ES-I3 (cell line): ENCODE measurements around the gene HHAT.

ENCODE experiments used
- H3K36me3 ChIP-seq: 2 replicates; pipeline ENCODE4 v1.6.1; 2013; ENCODE audit warnings: mild to moderate bottlenecking, low read length, control low read depth, moderate library complexity; ENCODE audit not compliant: insufficient read depth
- H3K4me1 ChIP-seq: 2 replicates; pipeline ENCODE4 v1.6.1; 2013; ENCODE audit warnings: mild to moderate bottlenecking, control low read depth, low read length; ENCODE audit not compliant: insufficient read depth
- H3K9ac ChIP-seq: 2 replicates; pipeline ENCODE4 v1.6.1; 2013; ENCODE audit warnings: low read depth, mild to moderate bottlenecking, low read length, moderate library complexity
- H3K9me3 ChIP-seq: 2 replicates; pipeline ENCODE4 v1.6.1; 2013; ENCODE audit warnings: mild to moderate bottlenecking, low read length, moderate library complexity; ENCODE audit not compliant: control insufficient read depth, insufficient read depth

Gene HHAT

DNA sequence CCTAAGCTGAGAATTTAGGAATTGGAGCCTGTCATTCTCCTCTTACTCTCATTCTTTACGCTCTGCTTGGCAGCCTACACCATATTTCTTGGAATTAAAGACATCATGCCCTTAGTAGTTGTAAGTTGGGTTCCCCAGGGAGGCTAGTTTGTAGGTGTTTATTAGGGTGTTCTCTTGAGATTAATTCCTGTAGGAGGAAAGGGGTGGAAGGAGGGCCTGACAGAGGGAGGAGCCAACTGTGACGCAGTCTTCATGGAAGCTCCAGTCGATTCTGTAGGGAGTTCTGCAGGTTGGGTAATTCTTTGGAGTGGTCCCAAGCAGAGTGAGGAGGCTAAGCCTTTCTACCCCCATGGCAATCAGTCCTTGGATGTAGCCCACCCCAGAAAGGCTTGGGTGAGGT, 111.4 kb downstream of the HHAT start:
- Histone ChIP-seq H3K9me3 (no peaks in the 10 kb centered on the region), H3K4me1 (peaks cover 12% of the 10 kb centered on the region; the same call in 1 of the 2 replicates), H3K9ac (no peak overlapping the region)

DNA sequence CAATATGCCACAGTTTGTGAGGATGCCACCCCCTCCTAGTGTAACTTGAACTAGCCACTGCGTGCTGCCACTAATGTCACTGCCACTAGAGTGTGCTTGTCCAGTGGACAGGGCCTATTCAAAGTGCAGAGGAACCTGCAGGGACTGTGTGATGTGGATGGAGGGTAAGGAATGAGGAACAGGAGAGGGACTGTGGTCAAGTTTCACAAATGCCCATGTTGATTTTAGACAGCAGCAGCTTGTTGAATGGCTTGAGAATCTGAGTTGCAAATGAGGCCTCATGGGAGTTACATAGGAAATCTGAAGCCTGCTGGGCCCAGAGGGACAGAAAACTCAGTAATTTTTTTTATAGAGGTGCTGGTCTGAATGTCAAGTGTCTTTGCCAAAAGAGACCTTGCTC, 112.3 kb downstream of the HHAT start:
- no peak overlapping the region for H3K9ac ChIP-seq
- H3K9me3 ChIP-seq = no peaks in the 10 kb centered on the region
- H3K36me3 ChIP-seq = no peaks in the 10 kb centered on the region
- H3K4me1 ChIP-seq = peaks cover 17% of the 10 kb centered on the region

More for the DNA sequence above, 111.4 kb downstream of the HHAT start:
- no peaks in the 10 kb centered on the region for H3K36me3 ChIP-seq

DNA sequence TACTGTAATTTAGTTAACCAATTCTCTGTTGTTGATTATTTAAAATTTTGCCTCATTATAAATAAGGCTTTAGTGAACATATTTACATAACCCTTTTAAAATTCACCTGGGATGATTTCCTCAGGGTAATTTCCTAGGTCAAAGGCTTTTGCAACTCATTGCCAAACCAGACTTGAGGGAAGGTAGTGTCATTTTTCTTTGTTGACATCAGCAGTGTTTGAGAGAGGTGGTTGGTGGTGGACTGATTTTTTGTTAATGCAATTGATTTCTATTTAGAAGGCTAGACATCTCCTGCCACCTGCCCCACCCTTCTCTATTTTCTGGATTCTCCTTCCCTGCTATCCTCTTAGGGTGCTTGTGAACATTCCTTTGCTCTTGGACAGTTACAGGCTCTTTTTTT, 116.8 kb downstream of the HHAT start:
- no peaks in the 10 kb centered on the region for H3K9me3 ChIP-seq
- peaks cover 9% of the 10 kb centered on the region for H3K4me1 ChIP-seq
- H3K36me3 ChIP-seq = no peaks in the 10 kb centered on the region
- no peak overlapping the region for H3K9ac ChIP-seq

DNA sequence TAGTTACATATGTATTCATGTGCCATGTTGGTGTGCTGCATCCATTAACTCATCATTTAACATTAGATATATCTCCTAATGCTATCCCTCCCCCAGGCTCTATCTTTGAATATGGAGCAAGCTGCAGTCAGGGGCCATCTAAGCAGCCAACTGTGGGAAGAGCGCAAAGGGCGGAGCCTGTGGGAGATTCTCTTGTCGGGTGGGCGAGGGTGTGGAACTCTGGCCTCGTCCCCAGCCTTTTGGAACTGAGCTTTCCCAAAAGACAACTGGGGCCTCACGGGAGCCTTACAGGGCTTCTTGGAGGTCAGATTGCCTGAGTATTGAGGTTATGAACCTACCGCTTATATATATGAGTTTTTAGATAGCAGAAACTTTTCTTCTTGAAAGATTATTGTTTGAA, 117.2 kb downstream of the HHAT start:
- peaks cover 9% of the 10 kb centered on the region for H3K4me1 ChIP-seq
- no peaks in the 10 kb centered on the region for H3K9me3 ChIP-seq
- no peak overlapping the region for H3K9ac ChIP-seq
- H3K36me3 ChIP-seq = no peaks in the 10 kb centered on the region

DNA sequence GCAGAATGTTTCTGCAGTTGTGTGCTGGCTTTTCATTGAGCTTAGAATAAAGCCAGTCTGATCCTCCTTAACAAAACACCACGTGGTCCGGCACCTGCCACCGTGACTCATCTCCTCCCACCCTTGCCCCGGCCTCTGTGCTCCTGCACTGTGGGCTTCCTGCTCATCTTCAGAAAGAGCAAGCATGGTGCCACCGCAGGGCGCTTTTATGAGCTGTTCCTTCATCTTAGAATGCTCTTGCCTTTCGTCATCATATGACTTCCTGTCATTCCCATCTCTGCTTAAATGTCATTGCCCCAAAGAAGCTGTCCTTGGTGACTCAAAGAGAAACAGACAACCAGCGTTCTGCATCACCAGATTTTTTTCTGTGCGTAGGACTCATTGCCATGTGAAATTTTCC, 117.8 kb downstream of the HHAT start:
- no peaks in the 10 kb centered on the region for H3K36me3 ChIP-seq
- peaks cover 9% of the 10 kb centered on the region for H3K4me1 ChIP-seq
- H3K9ac ChIP-seq = no peak overlapping the region
- H3K9me3 ChIP-seq = no peaks in the 10 kb centered on the region

DNA sequence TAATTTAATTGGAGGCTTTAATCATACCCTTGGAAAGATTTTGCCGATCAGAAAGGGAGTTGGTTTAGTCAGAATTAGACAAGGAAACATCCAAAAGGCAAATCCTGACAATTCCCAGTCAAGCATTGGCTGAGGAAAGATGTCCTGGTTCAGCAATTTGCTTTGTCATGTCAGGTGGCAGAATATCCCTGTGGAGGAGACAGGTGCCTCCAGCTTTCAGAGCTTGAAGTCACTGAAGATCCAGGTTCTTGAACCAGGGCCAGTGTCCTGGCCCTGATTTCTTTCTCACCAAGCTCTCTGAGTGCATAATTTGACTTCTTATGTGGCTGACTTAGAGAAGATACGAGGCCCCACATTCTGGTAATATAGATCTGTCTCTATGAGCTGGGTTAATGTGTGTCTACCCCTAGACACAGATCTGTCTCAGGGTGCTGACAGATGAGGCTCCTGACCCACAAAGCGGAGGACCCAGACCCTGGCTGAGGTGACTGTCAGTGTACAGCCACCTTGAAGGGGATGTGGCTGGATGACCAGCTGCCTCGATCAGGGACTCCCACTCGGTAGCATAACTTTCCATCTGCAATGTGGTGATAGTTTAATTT, 118.9 kb downstream of the HHAT start:
- Histone ChIP-seq H3K36me3 (no peaks in the 10 kb centered on the region), H3K4me1 (peaks cover 9% of the 10 kb centered on the region), H3K9me3 (no peaks in the 10 kb centered on the region), H3K9ac (no peak overlapping the region)

DNA sequence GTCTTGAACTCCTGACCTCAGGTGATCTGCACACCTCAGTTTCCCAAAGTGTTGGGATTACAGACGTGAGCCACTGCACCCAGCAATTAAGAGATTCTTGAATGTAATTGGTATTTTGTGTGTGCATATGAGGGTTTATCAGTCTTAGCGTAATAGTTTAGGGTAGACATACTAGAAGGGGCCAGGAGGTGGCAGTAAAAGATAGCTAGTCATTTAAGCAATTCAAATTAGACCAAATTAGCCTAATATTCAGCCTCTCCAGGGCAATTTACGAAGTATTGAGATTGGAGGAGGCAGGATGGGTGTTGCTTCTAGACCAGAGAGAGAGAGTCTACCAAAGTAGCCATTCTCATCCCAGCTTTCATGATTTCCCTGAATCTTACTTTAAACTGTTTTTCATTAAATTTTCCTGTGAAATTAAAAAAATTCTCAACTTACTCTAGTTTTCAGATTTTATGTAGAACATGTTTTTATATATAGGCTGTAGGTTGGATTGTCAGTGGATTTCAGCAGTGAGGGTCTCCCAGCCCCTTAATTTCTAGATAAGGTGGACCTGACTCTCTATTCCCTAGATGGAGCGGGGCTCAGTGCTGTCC, 119.7 kb downstream of the HHAT start:
- Histone ChIP-seq H3K36me3 (no peaks in the 10 kb centered on the region), H3K9ac (no peak overlapping the region), H3K4me1 (peaks cover 9% of the 10 kb centered on the region), H3K9me3 (no peaks in the 10 kb centered on the region)

DNA sequence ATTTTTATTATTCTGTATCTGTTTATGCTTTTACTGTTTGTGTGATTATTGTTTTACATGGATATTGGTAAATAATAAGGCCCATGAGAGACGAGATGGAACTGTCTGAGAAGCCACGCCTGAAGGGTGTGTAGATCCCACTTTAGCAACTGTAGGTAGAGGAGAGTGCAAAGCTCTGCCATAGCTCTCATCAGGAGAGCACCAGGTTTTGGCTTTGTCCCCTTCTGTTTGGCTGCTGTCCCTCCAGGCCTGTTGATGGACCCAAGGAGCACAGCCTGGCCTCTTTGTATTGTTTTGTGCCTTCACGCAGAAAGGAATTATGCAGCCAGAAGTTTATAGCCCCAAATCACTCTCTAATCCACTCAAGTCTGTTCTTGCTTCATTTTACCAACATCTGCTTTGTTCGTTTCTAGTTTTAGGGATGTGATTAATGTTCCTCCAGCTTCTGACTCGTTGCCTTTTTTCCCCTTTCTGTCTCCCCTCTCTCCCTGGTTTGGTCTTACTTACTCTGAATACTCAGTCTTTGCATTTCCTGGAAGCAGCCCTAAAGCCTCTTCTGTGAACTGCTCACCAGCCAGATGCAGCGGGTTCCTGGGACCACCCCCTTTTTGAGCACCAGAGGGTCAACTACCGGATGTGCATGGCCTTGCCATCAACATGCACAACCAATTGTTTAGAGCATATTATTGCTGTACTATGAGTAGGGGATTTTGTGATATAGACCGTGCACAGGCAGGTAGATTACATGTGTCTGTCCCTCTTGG, 127.3 kb downstream of the HHAT start:
- Histone ChIP-seq H3K9ac (no peak overlapping the region), H3K4me1 (peaks cover 3% of the 10 kb centered on the region; the same call in 1 of the 2 replicates), H3K9me3 (no peaks in the 10 kb centered on the region), H3K36me3 (no peaks in the 10 kb centered on the region)

DNA sequence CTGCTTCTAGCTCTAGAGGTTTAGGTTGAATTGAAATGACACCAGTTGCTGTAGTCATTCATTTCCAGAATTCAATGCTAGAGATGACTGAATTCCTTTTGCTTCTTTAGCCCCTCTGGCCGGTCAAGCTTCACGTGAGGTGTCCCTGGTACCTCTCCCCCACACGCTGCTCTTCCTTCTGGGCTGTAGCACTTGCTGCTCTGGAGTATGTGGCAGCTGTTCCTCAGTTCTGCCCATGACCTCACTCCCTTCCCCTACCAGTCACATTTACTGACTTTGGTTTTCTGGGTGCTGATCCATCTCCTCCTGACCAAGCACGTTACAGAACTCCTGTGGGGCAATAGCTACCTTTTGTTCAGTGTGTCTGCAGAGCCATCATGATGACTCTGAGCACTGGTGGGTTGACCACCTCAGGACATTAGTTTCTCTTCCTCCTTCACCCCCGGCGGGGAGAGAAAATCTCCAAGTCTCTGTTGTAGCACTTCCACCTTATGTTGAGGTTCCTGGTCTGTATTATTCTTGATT, 128.1 kb downstream of the HHAT start:
- Histone ChIP-seq H3K36me3 (no peaks in the 10 kb centered on the region), H3K4me1 (peaks cover 3% of the 10 kb centered on the region; the same call in 1 of the 2 replicates), H3K9me3 (no peaks in the 10 kb centered on the region), H3K9ac (no peak overlapping the region)

DNA sequence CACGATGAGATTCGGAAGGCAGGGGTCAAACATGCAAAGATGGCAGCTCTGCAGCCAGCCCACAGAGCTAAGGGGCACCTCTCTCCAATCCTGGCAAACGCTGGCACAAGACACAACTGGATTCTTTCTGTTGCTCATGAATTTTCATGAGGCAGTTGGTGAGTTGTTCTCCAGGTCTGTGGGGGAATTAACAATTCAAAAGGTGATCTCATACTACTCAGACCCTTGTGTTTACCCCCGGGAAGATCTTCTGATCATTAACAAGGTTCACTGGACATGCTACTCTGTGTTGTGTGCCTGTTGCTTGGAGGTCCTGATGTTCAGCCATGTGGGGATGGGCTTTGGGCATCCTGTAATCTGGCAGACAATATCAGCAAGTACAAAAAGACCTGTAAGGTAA, 128.9 kb downstream of the HHAT start:
- H3K9me3 ChIP-seq = no peaks in the 10 kb centered on the region
- peaks cover 3% of the 10 kb centered on the region; the same call in 1 of the 2 replicates for H3K4me1 ChIP-seq
- H3K9ac ChIP-seq = no peak overlapping the region
- no peaks in the 10 kb centered on the region for H3K36me3 ChIP-seq

DNA sequence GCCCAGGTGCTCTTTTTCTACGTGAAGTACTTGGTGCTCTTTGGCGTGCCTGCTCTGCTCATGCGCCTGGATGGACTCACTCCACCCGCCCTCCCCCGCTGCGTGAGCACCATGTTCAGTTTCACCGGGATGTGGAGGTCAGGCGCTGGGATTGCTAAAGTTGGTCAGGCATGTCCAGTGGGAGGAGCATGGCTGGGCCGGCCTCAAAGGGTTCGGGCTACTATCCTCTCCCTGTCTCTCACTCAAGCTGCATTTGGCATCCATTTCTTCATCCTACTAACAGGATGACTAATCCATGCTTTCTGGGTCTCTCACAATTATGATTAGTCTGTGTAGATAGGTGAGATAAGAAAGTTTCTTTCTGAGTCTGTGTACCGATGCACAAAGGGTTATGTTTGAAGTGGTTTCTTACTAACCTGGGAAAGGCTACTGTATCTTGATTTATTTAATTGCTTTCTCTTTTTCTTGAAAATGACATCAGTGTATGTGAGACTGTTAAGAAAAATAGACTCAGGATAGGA, 135.9 kb downstream of the HHAT start:
- no peaks in the 10 kb centered on the region for H3K9me3 ChIP-seq
- no peaks in the 10 kb centered on the region for H3K4me1 ChIP-seq
- H3K9ac ChIP-seq = no peak overlapping the region
- H3K36me3 ChIP-seq = no peaks in the 10 kb centered on the region

DNA sequence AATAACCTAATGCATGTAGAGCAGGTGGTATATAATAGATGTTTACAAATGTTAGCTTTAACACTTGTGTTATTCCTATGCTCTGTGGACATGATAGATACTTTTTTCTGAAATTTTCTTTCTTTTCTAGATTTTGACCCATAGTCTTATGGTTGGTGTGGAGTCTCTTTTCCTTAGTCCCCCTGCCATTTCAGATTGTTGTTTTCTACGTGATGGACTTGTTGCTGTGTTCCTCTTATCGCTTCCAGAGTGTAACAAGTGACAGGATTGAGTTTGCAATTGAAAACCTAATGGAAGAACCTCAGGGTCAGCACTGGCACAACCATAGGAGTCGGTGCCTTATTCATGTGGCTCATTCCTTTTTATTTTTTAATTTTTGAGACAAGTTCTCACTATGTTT, 136.4 kb downstream of the HHAT start:
- H3K36me3 ChIP-seq = no peaks in the 10 kb centered on the region
- no peak overlapping the region for H3K9ac ChIP-seq
- no peaks in the 10 kb centered on the region for H3K4me1 ChIP-seq
- H3K9me3 ChIP-seq = no peaks in the 10 kb centered on the region

DNA sequence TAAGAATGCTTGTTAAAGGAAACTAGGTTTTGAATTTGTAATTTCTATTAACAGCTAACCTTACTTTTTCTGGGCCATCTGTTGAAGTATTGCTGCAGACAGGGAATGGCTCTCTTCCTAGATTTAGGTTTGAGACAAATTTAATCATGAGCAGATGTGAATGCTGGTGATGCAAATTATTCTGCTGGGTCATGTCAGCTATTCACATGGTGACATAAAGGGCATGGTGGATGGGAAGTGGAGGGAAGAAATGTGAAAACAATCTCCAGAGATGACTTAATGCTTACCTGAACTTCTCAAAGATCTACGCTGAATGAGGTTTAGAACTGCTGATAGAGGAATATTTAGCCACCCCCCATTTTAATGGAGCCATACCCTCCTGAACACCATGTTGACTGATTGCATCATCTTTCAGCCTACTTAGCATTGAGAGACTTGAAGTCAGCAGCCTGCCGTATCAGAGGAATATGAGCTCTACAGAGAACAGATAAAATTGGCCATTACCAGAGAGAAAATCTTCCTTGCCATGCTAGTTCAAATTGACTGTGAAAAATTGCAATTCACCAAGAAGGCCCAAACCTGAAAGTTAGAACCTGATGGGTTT, 138.8 kb downstream of the HHAT start:
- Histone ChIP-seq H3K9ac (no peak overlapping the region), H3K4me1 (no peaks in the 10 kb centered on the region), H3K36me3 (no peaks in the 10 kb centered on the region)

DNA sequence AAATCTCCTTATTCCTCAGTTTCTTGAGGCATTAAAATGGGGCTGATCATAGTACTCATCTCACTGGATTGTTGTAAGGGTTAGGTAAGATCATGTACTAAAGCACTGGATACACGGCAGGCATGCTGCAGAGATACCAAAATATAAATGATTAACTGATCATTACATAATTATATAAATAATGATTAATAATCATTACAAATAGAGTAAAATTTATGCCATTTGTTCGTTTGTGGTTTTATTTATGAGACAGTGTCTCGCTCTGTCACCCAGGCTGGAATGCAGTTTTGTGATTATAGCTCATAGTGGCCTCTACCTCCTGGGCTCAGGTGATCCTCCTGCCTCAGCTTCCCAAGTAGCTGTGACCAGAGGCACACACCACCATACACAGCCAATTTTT, 140.7 kb downstream of the HHAT start:
- H3K9me3 ChIP-seq = no peaks in the 10 kb centered on the region
- no peak overlapping the region for H3K9ac ChIP-seq
- H3K4me1 ChIP-seq = no peaks in the 10 kb centered on the region
- no peaks in the 10 kb centered on the region for H3K36me3 ChIP-seq

More for the DNA sequence above, 138.8 kb downstream of the HHAT start:
- H3K9me3 ChIP-seq = no peaks in the 10 kb centered on the region
